Measurements from ENCODE around the gene FABP7. TPM values are rescaled to one million over a fixed set of nuclear protein-coding genes. Genes with fewer than 3 reads are reported as not detected.

FABP7 gene
- total RNA-seq, 1 donor, result not detected

GRCh38 chr6:122818866-122819265 is 39.4 kb downstream of the FABP7 start:
- H3K4me3 ChIP-seq (ENCODE audit: low read depth, low read length), result no peak overlapping the region
- no peak for DNase-seq (ENCODE audit: low read depth)
- TF ChIP-seq CTCF (IDR thresholded peaks at IDR 0.05; ENCODE audit: insufficient read depth, low read length), result no peak

DNA sequence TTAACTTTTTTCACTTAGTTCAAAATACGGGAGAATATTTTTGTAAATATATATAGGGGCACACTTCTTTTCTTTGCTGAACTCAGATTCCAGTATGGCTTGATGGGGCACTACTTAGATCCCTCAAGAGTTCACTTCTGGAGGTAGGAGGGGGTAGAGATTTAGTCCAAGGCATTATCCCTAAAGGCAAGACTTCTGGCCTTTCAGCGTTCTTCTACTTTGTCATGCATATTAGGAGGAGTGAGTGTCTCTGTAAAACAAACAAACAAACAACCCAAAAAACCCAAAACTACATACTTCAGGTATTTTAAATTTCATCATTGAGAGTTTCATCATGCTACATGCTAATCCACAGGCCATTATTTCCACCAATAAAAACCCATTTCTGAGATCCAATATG is 41.6 kb downstream of the FABP7 start:
- H3K4me3 ChIP-seq (ENCODE audit: low read depth, low read length), result no peak overlapping the region
- no peak for DNase-seq (ENCODE audit: low read depth)
- no peak for TF ChIP-seq CTCF (IDR thresholded peaks at IDR 0.05; ENCODE audit: insufficient read depth, low read length)

DNA sequence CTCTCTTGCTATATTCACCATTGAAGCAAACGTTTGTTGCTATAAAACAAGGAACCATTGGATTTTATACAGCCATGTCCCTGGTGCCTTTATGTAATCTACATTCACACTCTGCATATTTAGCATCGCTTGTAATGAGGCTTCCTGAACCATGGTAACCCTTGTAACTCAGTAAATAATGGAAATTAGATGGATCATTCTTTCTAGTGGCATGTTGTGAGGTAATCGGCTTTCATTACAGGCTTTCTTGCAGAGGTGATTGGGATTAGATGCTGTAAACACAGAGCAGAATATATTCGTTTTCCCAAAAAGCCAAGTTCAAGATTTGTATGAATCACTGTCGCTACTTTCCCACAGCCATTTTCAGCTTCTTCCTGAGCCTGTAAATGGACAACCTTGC is 45.6 kb downstream of the FABP7 start:
- no peak for DNase-seq (ENCODE audit: low read depth)

GRCh38 chr6:122829456-122829855 is 49.9 kb downstream of the FABP7 start:
- no peak overlapping the region for H3K4me3 ChIP-seq (ENCODE audit: low read depth, low read length)
- TF ChIP-seq CTCF (IDR thresholded peaks at IDR 0.05; ENCODE audit: insufficient read depth, low read length), result no peak
- DNase-seq (ENCODE audit: low read depth), result no peak

More for the DNA sequence above, 45.6 kb downstream of the FABP7 start:
- H3K4me3 ChIP-seq (ENCODE audit: low read depth, low read length), result no peak overlapping the region
- TF ChIP-seq CTCF (IDR thresholded peaks at IDR 0.05; ENCODE audit: insufficient read depth, low read length), result no peak

DNA sequence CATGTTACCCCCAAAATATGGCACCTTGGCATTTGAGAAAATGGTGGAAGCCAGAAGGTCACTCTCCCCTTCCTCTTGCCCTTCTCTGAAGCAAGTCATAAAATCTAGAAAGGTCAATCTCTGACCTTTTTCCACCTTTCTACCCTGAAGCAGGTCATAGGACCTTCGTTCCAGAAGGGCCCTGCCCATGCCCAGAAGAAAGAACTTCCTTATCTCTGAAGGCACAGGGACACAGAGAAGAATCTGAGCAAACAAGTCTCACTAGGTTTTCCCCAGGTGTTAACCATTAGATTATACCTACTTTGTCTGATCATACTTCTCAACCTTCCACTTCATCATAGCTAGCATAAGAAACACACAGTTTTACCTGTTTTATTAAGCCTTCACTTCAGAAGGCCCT is 52.0 kb downstream of the FABP7 start:
- no peak for TF ChIP-seq CTCF (IDR thresholded peaks at IDR 0.05; ENCODE audit: insufficient read depth, low read length)
- H3K4me3 ChIP-seq (ENCODE audit: low read depth, low read length), result no peak overlapping the region

DNA sequence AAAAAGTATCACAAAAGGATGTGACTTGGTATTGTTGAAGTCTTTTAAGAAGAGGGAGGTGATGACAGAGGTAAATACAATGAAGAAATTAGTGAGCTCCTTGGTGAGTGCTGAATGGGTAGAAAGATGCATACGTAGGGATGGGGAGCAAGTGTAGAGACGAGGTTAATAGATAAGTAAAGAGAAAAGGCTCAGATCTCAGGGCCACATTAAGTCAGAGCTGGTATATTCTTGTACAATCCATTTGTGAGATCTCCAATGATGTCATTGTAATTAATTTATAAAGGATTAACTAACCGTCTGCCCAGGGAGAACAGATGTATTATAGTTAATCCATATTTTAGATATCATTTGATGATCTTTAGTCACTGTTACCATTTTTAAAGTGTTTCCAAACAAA is 52.9 kb downstream of the FABP7 start:
- no peak overlapping the region for H3K4me3 ChIP-seq (ENCODE audit: low read depth, low read length)
- no peak for TF ChIP-seq CTCF (IDR thresholded peaks at IDR 0.05; ENCODE audit: insufficient read depth, low read length)
- no peak for DNase-seq (ENCODE audit: low read depth)

More for the DNA sequence above, 52.0 kb downstream of the FABP7 start:
- no peak for DNase-seq (ENCODE audit: low read depth)

DNA sequence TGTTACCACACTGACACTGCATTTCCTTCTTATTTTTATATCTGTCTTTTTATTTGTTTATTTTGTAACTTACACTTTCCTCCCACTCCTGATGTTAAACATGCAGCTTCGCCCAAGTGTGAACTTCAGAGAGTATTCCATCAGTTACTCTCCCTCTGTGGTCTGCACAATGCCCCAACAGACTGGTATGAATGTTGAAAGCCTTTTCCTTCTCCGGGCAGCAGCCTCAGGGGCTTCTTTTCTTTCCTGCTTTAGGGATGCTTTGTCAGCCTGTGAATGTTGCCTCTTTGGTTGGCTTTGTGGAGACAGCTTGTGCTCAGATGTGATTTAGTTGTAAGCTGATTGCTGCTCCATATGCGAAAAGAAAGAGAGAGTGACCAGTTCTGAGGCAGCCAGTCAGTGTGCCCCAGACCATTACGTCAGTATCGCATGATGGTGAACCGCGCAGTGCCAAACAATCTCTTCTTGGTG is 53.5 kb downstream of the FABP7 start:
- H3K4me3 ChIP-seq (ENCODE audit: low read depth, low read length), result no peak overlapping the region
- no peak for TF ChIP-seq CTCF (IDR thresholded peaks at IDR 0.05; ENCODE audit: insufficient read depth, low read length)
- no peak for DNase-seq (ENCODE audit: low read depth)
